RWPE2 (cell line): ENCODE measurements around the gene TMPRSS11A.

Experiments
- ATAC-seq: fragments of 200-7000 bp; cut with Tn5 transposase; 3 replicates; pipeline ENCODE4 v1.9.1; 2021; ENCODE audit warnings: low read depth
- DNase-seq: peaks from one replicate; pipeline ENCODE4 v3.0.0-alpha.2; 2020; ENCODE audit warnings: low spot score
- H3K27ac ChIP-seq: fragments of 450-650 bp; 2 replicates; pipeline ENCODE4 v1.5.1; 2017; ENCODE audit warnings: mild to moderate bottlenecking; ENCODE audit not compliant: poor library complexity, severe bottlenecking
- H3K27me3 ChIP-seq: fragments of 250-450 bp; sonication (Bioruptor Pico); 2 replicates; pipeline ENCODE4 v1.5.1; 2021; ENCODE audit warnings: mild to moderate bottlenecking, moderate library complexity; ENCODE audit not compliant: insufficient read depth, poor library complexity, severe bottlenecking
- H3K36me3 ChIP-seq: fragments of 250-450 bp; sonication (Bioruptor Pico); 2 replicates; pipeline ENCODE4 v1.5.1; 2020; ENCODE audit warnings: low read depth, mild to moderate bottlenecking, moderate library complexity
- H3K4me1 ChIP-seq: fragments of 250-450 bp; sonication (Bioruptor Pico); 2 replicates; pipeline ENCODE4 v1.5.1; 2021; ENCODE audit warnings: mild to moderate bottlenecking, moderate library complexity; ENCODE audit not compliant: insufficient read depth, poor library complexity, severe bottlenecking
- H3K4me3 ChIP-seq: fragments of 250-450 bp; sonication (Bioruptor Pico); 2 replicates; pipeline ENCODE4 v1.5.1; 2021; ENCODE audit warnings: mild to moderate bottlenecking, moderate library complexity; ENCODE audit not compliant: severe bottlenecking
- H3K9me3 ChIP-seq: fragments of 250-450 bp; sonication (Bioruptor Pico); 2 replicates; pipeline ENCODE4 v1.5.1; 2021; ENCODE audit warnings: mild to moderate bottlenecking, moderate library complexity; ENCODE audit not compliant: severe bottlenecking
- TF ChIP-seq, protein P1 (sequence below): fragments of 450-650 bp; IDR thresholded peaks from one replicate; pipeline ENCODE4 v1.5.1; 2017; ENCODE audit warnings: mild to moderate bottlenecking, moderate library complexity; ENCODE audit not compliant: poor library complexity, severe bottlenecking

The TMPRSS11A gene

GRCh38 chr4:67883902-67884301, 79.4 kb downstream of the TMPRSS11A start, which contains the start of gene TMPRSS11D:
TMPRSS11D (minus strand) TSS chr4:67884002; CDS start chr4:67883933, 69 bp downstream.
- Histone ChIP-seq H3K4me1 (peaks cover 29% of the 10 kb centered on the region), H3K9me3 (no peaks in the 10 kb centered on the region), H3K4me3 (no peak within 1 kb of the TSS), H3K27me3 (no peaks in the 10 kb centered on the region), H3K36me3 (no peaks in the 10 kb centered on the region), H3K27ac (peak within 1 kb of the TSS; percentile 98)
- TF ChIP-seq, protein P1, sequence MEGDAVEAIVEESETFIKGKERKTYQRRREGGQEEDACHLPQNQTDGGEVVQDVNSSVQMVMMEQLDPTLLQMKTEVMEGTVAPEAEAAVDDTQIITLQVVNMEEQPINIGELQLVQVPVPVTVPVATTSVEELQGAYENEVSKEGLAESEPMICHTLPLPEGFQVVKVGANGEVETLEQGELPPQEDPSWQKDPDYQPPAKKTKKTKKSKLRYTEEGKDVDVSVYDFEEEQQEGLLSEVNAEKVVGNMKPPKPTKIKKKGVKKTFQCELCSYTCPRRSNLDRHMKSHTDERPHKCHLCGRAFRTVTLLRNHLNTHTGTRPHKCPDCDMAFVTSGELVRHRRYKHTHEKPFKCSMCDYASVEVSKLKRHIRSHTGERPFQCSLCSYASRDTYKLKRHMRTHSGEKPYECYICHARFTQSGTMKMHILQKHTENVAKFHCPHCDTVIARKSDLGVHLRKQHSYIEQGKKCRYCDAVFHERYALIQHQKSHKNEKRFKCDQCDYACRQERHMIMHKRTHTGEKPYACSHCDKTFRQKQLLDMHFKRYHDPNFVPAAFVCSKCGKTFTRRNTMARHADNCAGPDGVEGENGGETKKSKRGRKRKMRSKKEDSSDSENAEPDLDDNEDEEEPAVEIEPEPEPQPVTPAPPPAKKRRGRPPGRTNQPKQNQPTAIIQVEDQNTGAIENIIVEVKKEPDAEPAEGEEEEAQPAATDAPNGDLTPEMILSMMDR, result no peak
- no peak for ATAC-seq
- no peak for DNase-seq

GRCh38 chr4:67883458-67883857, 79.8 kb downstream of the TMPRSS11A start:
- Histone ChIP-seq H3K4me1 (peaks cover 29% of the 10 kb centered on the region), H3K36me3 (no peaks in the 10 kb centered on the region), H3K9me3 (no peaks in the 10 kb centered on the region), H3K27ac (no peak overlapping the region), H3K27me3 (no peaks in the 10 kb centered on the region), H3K4me3 (no peak overlapping the region)
- TF ChIP-seq, protein P1, result no peak
- ATAC-seq (no peak), DNase-seq (no peak)

DNA sequence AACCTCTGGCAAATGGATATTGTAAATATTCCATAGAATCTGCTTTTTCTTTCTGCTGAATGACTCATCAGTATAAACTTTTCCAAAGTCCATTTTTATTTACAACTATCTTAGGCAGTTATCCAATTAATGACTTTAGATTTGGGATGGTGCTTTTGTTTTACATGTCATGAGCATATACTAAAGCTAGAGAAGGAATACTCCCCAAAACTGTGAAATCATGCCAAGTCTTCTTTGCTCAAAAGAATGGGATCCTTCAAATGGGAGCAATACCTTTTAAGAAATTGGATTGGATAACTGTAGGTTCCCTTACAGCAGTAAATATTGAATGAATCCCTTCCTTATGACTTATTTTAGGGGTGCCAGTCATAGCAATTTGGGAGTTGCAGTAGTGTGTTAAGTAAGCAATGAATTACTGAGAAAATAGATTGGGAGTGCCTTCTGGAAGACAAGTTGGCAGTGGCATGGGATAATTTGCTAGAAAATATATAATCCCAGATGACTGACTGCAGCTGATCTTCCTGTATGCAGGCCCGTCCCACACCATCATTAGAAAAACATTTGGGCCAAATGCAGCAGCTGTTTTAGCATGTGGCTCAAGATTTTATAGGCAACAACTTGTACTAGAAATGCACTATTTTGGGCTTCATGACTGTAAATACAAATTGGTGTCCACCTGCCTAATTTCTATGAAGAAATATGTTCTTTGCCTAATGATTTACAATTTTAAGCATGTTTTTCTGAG, 82.3 kb downstream of the TMPRSS11A start:
- ATAC-seq, result no peak
- no peak for DNase-seq

GRCh38 chr4:67879486-67879885, 83.8 kb downstream of the TMPRSS11A start:
- Histone ChIP-seq H3K27ac (no peak overlapping the region), H3K36me3 (no peaks in the 10 kb centered on the region), H3K4me3 (no peak overlapping the region), H3K27me3 (no peaks in the 10 kb centered on the region), H3K9me3 (no peaks in the 10 kb centered on the region), H3K4me1 (peaks cover 12% of the 10 kb centered on the region)
- ATAC-seq (no peak), DNase-seq (no peak)
- TF ChIP-seq, protein P1, result no peak

More for the DNA sequence above, 82.3 kb downstream of the TMPRSS11A start:
- Histone ChIP-seq H3K27me3 (no peaks in the 10 kb centered on the region), H3K9me3 (no peaks in the 10 kb centered on the region), H3K4me1 (peaks cover 16% of the 10 kb centered on the region), H3K36me3 (no peaks in the 10 kb centered on the region), H3K4me3 (no peak overlapping the region), H3K27ac (no peak overlapping the region)
- TF ChIP-seq, protein P1, result no peak

DNA sequence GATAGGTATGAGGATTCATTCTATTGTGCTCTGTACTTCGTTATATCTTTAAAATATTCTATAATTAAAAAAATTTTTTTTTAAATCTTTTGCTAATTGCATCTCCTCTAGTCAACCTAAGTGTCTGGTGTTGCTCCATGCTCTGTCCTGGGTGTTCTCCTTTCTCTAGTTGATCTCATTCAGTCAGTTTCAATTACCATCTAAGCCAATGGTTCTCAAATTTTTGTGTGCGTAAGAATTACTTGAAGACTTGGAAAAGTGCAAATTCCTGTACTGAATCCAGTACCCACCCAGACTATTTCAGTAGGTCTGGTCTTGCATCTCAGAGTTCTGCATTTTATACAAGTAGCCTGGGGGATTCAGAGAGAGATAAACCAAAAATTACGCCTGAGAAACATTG, 86.2 kb downstream of the TMPRSS11A start:
- no peaks in the 10 kb centered on the region for H3K36me3 ChIP-seq
- H3K27me3 ChIP-seq, result no peaks in the 10 kb centered on the region
- H3K9me3 ChIP-seq, result no peaks in the 10 kb centered on the region
- H3K4me3 ChIP-seq, result no peak overlapping the region
- ATAC-seq, result no peak
- no peak for DNase-seq
- no peak overlapping the region for H3K27ac ChIP-seq
- peaks cover 10% of the 10 kb centered on the region for H3K4me1 ChIP-seq
- TF ChIP-seq, protein P1, result no peak
